ENCODE results near the gene THAP3.

THAP3 gene

GRCh38 chr1:6612641-6613360, 11.9 kb upstream of the THAP3 start:
- no peak for DNase-seq (ENCODE audit: low read depth in 2 of 2)

GRCh38 chr1:6613361-6614018, 11.2 kb upstream of the THAP3 start, which contains the start of gene PHF13:
TSS of gene PHF13 (plus strand) at chr1:6613731. CDS start at chr1:6614067, 336 bp downstream.
- DNase-seq (ENCODE audit: low read depth in 2 of 2): peak; percentile 99 to 100

GRCh38 chr1:6614019-6614928, 10.4 kb upstream of the THAP3 start:
- DNase-seq (ENCODE audit: low read depth in 2 of 2): peak in 1 of 2 donors; percentile 69

- peak in 1 of 2 donors; percentile 23 for DNase-seq (ENCODE audit: low read depth in 2 of 2)
These were observed 9.5 kb upstream of the THAP3 start for GRCh38 chr1:6614929-6615785.

GRCh38 chr1:6619045-6619444, 5.6 kb upstream of the THAP3 start:
- DNase-seq (ENCODE audit: low read depth in 2 of 2): no peak

- DNase-seq (ENCODE audit: low read depth in 2 of 2): no peak
These were observed 3.0 kb upstream of the THAP3 start for GRCh38 chr1:6621429-6622391.

- DNase-seq (ENCODE audit: low read depth in 2 of 2): no peak
These were observed 2.1 kb upstream of the THAP3 start for GRCh38 chr1:6622396-6623152.

GRCh38 chr1:6623269-6623965, 1.3 kb upstream of the THAP3 start:
- no peak for DNase-seq (ENCODE audit: low read depth in 2 of 2)

GRCh38 chr1:6625584-6626149, 999 bp downstream of the THAP3 start:
- no peak for DNase-seq (ENCODE audit: low read depth in 2 of 2)

- DNase-seq (ENCODE audit: low read depth in 2 of 2): no peak
These were observed 2.4 kb downstream of the THAP3 start for GRCh38 chr1:6627031-6627430.

GRCh38 chr1:6627841-6628545, 3.3 kb downstream of the THAP3 start:
- no peak for DNase-seq (ENCODE audit: low read depth in 2 of 2)

- DNase-seq (ENCODE audit: low read depth in 2 of 2): no peak
These were observed 4.4 kb downstream of the THAP3 start for GRCh38 chr1:6628971-6629479.

GRCh38 chr1:6630027-6630426, 5.4 kb downstream of the THAP3 start:
- no peak for DNase-seq (ENCODE audit: low read depth in 2 of 2)

- DNase-seq (ENCODE audit: low read depth in 2 of 2): no peak
These were observed 6.4 kb downstream of the THAP3 start for GRCh38 chr1:6631058-6631457.

- DNase-seq (ENCODE audit: low read depth in 2 of 2): no peak
These were observed 8.2 kb downstream of the THAP3 start for GRCh38 chr1:6632588-6633514.

- DNase-seq (ENCODE audit: low read depth in 2 of 2): peak; percentile 16 to 24
These were observed 9.8 kb downstream of the THAP3 start for GRCh38 chr1:6634371-6635052.
